Islet of Langerhans (tissue), 1 donor: ENCODE measurements around the gene PTPN7.
"Not testable (repeated sequence)": the region's sequence is repeated elsewhere in the genome, so short reads cannot be mapped to it uniquely, and the experiment has no call there.

Experiments used
- FAIRE-seq: peaks from one replicate; lab custom pipeline; 2011; peaks lifted over from hg19 to GRCh38; lab: Jason Lieb, UNC

PTPN7 gene

GRCh38 chr1:202151045-202151444, 9.4 kb downstream of the PTPN7 start:
- no peak for FAIRE-seq

DNA sequence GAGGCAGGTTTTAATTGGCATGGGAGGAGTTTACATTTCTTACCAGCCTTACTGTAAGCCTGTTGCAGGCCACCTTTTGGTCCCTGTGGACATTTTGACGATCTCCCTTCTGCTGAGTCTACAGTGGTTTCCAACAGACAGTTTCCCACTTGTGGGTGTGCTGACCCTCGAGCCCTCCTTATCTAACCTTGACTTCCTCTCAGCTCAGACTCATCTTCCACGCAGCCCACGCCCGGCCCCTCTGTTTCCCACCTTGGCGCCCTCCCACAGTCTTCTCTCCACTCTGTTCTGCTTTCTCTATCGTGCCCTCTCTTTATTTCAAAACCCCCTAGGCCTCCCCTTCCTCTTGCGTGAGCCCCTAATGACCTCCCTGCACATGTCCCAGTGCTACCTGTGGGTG, 9.8 kb downstream of the PTPN7 start:
- FAIRE-seq, result no peak

DNA sequence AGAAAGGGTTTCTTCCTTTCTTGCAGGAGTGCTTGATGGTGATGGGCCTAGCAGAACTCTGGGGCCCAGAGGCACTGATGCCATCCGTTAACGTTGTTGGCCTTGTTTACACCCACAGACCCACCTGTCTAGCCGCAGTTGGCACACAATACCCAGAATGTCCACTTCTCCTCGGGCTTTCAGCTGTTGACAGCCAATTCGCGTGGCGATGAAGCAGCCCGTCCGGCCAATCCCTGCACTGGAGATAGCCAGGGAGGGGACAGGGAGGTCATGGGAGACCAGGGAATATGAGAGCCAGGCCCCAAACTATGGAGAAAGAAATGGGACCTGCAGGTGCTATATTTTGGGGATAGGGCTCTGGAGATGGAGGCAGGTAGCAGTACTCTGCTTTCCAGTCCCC, 10.2 kb downstream of the PTPN7 start:
- no peak for FAIRE-seq

GRCh38 chr1:202149566-202149965, 10.8 kb downstream of the PTPN7 start:
- no peak for FAIRE-seq

DNA sequence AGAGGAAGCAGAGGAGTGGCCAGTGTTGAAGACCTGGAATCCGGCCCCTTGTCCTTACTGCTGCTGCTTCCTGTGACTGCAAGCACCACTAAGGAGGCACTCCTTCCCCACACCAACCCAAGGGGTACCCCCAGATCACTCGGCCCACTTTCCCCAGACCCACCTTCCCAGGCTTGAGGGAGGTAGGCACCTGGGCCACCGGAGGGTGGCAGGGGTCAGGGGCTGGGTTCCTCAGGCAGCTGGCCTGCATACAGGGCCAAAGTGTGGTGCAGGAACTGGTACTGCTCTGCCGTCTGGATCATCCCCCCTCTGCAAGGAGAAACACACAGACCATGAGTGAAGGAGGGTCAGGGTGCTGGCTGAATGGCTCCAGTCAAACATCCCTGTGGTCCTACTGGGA, 12.0 kb downstream of the PTPN7 start:
- FAIRE-seq, result no peak

GRCh38 chr1:202146993-202147392, 13.4 kb downstream of the PTPN7 start:
- FAIRE-seq, result no peak

DNA sequence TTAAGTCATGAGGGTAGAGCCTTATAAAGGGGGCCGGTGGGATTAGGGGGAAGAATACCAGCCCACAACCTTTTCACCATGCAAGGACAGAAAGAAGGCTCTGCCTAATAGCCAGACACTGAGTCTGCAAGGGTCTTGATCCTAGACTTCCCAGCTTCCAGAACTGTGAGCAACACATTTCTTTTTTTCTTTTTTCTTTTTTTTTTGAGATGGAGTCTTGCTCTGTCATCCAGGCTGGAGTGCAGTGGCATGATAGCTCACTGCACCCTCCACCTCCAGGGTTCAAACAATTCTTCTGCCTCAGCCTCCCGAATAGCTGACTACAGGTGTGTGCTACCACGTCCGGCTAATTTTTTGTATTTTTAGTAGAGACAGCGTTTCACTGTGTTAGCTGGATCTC, 14.1 kb downstream of the PTPN7 start:
- no peak for FAIRE-seq

DNA sequence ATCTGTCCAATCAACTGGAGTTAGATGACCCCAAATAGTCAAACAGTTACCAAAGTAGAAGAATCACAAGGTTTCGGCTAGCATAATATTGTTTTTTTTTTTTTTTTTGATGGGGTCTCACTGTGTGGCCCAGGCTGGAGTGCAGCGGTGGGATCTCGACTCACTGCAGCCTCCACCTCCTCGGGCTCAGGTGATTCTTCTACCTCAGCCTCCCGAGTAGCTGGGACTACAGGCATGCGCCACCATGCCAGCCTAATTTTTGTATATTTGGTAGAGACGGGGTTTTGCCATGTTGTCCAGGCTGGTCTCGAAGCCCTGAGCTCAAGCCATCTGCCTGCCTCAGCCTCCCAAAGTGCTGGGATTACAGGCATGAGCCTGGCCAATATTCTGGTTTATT, 14.7 kb downstream of the PTPN7 start:
- FAIRE-seq, result not testable (repeated sequence)

- no peak for FAIRE-seq
Measured at GRCh38 chr1:202145068-202145743, 15.2 kb downstream of the PTPN7 start.

DNA sequence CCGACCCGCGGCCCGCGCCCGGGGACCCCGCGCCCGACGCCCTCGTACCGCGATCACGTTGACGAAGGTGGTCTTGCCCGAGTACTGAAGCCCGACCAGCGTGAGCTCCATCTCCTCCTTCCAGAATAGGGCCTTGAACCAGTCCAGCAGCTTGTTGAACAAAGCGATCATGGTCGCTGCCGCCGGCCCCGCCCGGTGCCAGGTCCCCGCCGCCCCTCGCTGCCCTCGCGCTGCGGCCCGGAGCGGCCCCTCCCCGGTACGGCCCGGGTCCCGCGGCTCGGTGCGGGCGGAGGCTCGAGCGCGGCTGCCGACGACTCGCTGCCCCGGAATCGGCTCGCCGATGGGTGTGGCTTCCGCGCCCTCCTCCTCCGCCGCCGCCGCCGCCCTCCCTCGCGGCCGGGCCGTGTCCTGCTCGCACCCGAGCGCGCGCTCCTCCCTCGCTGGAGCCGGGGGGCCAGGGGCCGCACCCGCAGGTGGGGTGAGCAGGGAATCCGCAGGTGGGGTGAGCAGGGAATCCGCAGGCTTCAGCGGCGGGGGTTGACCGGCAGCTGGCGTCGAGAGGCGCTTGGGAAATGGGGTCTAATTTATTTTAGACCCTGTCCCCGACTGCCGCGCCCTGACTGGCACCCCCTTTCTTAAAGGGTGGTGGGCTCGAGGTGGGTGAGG, 15.9 kb downstream of the PTPN7 start, which contains the start of gene ARL8A:
TSS of gene ARL8A (minus strand) at position 336 of the 666 bp plus-strand sequence. CDS start at position 171, 165 bp downstream.
- FAIRE-seq, result no peak

GRCh38 chr1:202143768-202144401, 16.5 kb downstream of the PTPN7 start:
- FAIRE-seq, result no peak

- no peak for FAIRE-seq
Measured at GRCh38 chr1:202143011-202143767, 17.2 kb downstream of the PTPN7 start.

GRCh38 chr1:202141468-202141867, 18.9 kb downstream of the PTPN7 start:
- not testable (repeated sequence) for FAIRE-seq

DNA sequence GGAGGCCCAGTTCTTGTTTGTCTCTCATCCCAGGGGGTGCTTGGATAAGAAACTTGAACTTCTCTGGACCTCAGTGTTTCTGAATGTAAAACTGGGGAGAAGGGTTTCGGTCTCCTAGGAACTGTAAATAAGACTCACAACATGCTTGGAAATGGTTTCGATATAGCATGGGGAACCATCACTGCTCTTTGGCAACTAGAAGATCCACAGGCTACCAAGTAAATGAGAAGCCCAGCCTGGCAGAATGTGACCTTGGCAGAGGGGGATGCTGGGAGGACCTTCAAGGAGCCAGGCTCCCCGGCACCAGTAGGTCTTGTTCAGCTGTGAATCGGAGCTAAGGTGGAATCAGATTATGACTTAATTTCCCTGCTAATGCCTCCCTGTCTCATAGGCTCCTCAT, 19.6 kb downstream of the PTPN7 start:
- no peak for FAIRE-seq

DNA sequence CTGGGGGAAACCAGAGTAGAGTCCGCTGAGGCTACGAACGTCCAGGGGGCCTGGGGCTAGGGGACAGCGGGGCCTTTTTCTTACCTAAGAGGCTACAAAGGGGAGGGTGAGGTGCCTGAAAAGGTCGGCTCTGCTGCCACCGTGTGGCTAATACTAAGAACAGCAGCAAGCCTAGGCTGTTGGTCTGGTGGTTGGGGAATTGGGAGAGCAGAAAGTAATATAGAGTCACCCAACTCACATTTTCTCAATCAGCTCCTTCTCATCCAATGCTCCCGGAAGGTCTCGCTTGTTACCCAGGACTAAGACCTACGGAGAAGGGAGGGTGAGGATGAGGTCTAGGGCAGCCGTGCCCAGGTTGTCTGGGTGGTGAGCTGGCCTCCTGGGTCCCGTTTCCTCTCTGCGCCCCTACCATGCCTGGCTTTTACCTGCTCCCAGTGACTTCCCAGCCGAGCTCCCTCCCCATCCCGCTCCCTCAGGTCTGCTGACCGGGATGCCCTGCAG, 25.1 kb downstream of the PTPN7 start:
- FAIRE-seq, result no peak

GRCh38 chr1:202134645-202135172, 25.7 kb downstream of the PTPN7 start:
- FAIRE-seq, result no peak

DNA sequence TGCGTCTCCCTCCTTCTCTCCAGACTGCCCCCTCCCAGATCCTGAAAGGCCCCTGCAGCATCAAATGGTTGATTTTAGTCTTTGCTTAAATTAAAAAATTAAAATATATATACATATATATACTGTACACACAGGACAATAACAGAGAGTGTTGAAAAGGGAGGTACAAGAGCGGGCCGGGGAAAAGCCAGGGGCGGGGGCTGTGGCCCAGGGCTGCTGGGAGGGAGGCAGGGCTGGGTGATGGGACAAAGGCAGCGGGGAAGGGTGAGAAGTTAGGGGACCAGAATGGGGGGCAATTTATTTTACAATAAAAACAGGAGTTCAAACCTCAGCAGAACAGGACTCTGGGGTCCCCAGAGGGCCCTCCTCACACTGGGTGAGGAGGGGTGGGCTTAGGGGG, 26.4 kb downstream of the PTPN7 start:
- FAIRE-seq, result no peak

DNA sequence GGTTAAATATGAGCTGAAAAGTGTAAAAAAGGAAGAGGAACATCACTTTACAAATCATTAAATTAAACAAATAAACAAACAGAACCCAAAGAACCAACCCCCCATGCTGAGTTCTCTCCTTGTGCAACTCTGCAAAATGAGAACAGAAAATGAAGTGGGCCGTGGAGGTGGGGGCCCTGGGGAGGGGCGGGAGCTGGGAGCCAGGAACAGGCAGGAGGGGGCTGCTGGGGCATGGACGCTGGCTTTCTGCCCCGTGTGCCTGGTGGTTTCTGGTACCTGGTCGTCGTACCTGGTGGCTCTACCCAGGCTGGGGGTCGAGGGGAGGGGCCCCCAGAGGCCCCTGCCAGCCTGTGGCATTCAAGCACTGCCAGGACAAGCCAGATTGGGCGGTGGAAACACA, 26.9 kb downstream of the PTPN7 start:
- FAIRE-seq, result no peak

DNA sequence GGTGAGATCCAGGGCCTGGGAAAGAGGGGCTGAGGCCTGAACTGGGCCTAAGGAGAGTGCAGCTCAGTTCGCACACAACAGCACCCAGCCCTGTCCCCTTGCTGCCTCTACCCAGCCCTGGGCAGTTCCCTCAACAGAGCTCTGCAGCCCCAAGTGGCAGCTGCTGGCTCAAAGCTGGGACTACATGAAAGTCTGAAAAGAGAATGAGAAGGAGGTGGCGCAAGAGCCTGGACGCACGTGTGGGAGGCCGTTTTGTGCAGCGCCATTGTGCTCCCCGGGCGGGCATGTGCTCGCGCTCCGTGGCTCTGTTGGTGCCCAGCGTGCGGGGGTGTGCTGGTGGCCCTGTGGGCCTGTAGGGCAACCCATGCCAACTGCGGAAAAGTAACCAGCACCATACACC, 27.4 kb downstream of the PTPN7 start:
- no peak for FAIRE-seq

GRCh38 chr1:202131956-202132821, 28.2 kb downstream of the PTPN7 start:
- FAIRE-seq, result no peak

DNA sequence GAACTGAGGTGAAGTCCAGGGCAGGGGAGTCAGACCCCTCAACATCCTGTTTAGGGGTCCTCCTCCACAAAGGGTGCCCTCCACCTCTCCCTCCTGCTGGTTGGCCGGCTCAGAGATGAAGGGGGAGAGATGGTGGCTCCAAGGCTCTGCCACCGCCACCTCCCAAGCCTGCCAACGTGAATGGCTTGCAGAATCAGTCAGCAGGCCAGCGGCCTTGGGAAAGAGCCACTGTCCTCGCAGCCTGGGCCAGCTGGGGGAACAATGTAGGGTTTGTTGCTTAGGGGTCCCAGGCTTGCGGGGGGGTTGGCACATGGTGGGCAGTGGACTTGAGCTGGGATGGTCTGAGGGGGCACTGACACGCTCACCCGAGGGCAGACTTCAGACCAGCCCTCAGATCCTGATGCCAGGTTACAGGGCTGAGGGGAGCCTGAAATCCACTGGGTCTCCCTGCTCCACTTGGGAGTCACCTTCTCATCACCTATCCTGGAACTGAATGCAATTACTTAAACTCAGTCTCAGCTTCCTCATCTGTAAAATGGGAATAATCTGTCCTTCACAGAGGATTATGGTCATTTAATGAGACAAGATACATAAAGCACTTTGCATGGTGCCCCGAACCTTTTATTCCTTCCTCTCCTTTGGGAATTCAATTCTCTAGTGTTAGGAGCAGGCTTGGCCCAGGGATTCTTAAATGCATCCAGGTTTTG, 29.4 kb downstream of the PTPN7 start:
- FAIRE-seq, result no peak
